Subcutaneous adipose tissue (tissue), 4 donors: Measurements from ENCODE around the gene CNTNAP2. TPM values are rescaled to one million over a fixed set of nuclear protein-coding genes. Genes with fewer than 3 reads are reported as not detected.

Experiments used
- CTCF ChIP-seq: fragments of 450-650 bp; IDR thresholded peaks from one replicate; pipeline ENCODE4 v1.5.1; 2016; ENCODE audit warnings: low read depth, mild to moderate bottlenecking, control low read depth, antibody characterized with exemption, moderate library complexity
- total RNA-seq, 4 donors: library from RNA; depleted of rRNA; stranded (reverse); fragments of >200 nt; gene quantifications; one replicate each; pipeline ENCODE4 v1.1.0, GENCODE V29; 2016

The CNTNAP2 gene
- total RNA-seq, 4 donors from 2014 or later = not detected

- TF ChIP-seq CTCF = no peak
Measured at GRCh38 chr7:148214101-148214500, 2097.5 kb downstream of the CNTNAP2 start.

GRCh38 chr7:148218603-148219002 lies 2102.0 kb downstream of the CNTNAP2 start:
- no peak for TF ChIP-seq CTCF

- TF ChIP-seq CTCF = no peak
Measured at GRCh38 chr7:148222721-148223120, 2106.1 kb downstream of the CNTNAP2 start.

- no peak for TF ChIP-seq CTCF
Measured at GRCh38 chr7:148223160-148223559, 2106.6 kb downstream of the CNTNAP2 start.

GRCh38 chr7:148223738-148224137 lies 2107.1 kb downstream of the CNTNAP2 start:
- TF ChIP-seq CTCF = no peak

GRCh38 chr7:148230296-148230695 lies 2113.7 kb downstream of the CNTNAP2 start:
- TF ChIP-seq CTCF = no peak

GRCh38 chr7:148230883-148231282 lies 2114.3 kb downstream of the CNTNAP2 start:
- no peak for TF ChIP-seq CTCF
